ENCODE data around the gene KCNMA1.

The KCNMA1 gene

GRCh38 chr10:77208684-77209256, 428.8 kb downstream of the KCNMA1 start:
- DNase-seq (ENCODE audit: low read depth) = no peak

GRCh38 chr10:77207828-77208185, 429.8 kb downstream of the KCNMA1 start:
- DNase-seq (ENCODE audit: low read depth) = no peak

- DNase-seq (ENCODE audit: low read depth) = no peak
These were observed 430.3 kb downstream of the KCNMA1 start for GRCh38 chr10:77207182-77207827.

- DNase-seq (ENCODE audit: low read depth) = no peak
These were observed 432.5 kb downstream of the KCNMA1 start for GRCh38 chr10:77205135-77205534.

GRCh38 chr10:77204171-77204570, 433.4 kb downstream of the KCNMA1 start:
- no peak for DNase-seq (ENCODE audit: low read depth)

- no peak for DNase-seq (ENCODE audit: low read depth)
These were observed 434.8 kb downstream of the KCNMA1 start for GRCh38 chr10:77202857-77203256.

- peak; percentile 22 for DNase-seq (ENCODE audit: low read depth)
These were observed 436.2 kb downstream of the KCNMA1 start for GRCh38 chr10:77201135-77202106.

DNA sequence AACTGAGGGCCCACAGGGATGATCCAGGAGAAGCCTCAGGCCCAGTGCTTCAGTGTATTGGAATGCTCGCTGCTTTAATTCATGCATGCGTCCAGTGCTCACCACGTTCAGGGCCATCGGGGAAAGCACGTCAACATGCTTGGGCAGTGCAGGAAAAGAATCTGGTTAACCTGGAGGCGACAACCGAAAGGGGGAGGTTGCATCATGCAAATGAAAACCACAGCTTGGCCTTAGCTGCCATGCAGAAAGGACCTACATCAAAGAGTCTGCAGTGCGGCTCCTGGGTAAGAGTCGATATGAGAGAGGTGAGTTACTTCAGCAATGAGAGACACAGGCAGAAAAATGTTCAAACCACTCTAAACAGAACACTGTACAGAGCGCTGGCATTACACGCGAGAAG, 440.1 kb downstream of the KCNMA1 start:
- peak; percentile 13 for DNase-seq (ENCODE audit: low read depth)

DNA sequence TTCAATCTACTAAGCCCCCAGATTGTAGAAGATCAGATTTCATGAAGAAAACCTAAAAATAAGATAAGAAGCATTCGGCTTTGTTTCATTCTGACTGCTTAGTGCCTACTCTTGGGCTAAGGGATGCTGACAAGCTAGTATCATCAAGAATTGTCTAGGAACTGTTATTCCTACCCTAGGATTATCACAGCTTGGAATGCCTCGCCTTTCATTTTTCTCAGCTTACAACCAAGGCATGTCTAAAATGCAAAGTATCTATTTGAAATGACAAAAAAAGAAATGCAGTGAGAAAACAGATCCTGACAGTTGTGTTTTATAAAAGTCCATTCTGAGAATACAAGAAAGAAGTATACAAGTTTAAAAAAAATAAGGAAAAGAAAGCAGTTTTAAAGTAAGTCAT, 441.0 kb downstream of the KCNMA1 start:
- DNase-seq (ENCODE audit: low read depth) = no peak

DNA sequence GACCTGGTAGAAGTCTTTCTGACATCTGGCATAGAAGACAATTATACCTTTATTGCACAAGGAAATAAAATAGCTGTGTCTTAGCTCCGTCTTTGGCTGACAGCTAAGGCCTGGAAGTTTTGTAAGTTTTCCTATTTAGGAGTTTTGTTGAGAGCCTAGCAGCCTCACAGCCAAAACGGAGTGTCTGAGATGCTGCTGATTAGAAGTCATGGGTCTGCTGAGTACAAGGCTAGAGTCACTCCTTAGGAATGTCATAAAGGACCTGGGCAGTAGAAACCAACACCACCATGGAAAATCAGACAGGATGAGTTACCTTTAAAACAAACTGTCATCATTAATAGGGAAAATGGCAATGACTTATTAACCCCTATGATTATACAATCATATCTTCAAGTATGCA, 442.5 kb downstream of the KCNMA1 start:
- DNase-seq (ENCODE audit: low read depth) = peak; percentile 93

GRCh38 chr10:77193001-77193400, 444.6 kb downstream of the KCNMA1 start:
- DNase-seq (ENCODE audit: low read depth) = peak; percentile 41

DNA sequence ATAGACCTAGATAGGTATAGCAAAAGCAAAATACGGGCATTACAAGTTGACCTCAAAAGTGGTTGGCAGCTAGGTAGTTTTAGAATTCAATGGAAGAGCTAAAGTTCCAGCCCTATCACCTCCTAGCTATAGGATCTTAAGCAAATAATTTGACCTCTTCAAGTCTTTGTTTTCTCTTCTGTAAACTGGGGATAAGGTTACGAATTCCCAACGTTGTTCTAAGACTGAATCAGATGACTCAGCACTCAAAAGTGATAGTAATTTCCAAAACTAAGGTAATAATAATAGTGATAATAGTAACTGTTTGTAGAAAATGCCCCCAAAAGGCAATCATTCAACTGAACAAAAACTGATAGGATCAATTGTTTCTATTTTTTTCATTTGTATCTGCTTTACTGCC, 445.2 kb downstream of the KCNMA1 start:
- no peak for DNase-seq (ENCODE audit: low read depth)

GRCh38 chr10:77191324-77192049, 446.1 kb downstream of the KCNMA1 start:
- DNase-seq (ENCODE audit: low read depth) = no peak

DNA sequence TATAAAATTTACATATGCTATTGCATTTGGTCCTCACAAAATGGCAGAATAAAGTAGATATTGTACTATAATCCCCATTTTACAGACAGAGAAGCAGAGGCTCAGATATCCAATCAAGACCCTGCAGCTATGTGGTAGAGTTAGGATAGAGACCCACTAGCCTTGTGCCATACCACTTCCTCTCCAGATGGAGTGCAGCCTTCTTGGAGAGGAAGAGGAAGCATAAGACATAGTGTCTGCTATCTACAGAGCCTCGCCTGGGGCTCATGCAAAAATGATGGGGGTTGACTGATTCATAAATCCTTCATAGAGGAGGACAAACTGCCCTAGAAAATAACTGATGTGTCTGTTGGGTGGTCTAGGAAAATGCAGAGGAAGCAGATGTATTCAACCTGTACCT, 447.3 kb downstream of the KCNMA1 start:
- no peak for DNase-seq (ENCODE audit: low read depth)

DNA sequence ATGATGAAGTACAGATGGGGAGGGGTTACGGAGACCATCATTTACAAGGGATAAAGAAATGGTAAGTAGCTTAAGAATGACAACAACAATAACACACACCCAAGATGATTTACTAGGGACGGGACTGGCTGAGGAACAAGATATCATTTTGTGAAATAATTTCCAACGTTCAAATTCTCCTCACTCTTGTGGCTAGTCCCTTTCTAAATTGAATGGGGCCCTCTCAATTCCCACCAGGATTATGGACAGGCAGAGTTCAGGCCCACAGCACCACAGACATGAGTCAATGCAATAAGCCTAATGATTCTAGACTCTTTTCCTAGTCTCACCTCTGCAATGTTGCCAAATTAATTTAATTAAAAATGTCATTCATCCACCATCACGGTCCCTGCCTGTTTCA, 448.1 kb downstream of the KCNMA1 start:
- no peak for DNase-seq (ENCODE audit: low read depth)

DNA sequence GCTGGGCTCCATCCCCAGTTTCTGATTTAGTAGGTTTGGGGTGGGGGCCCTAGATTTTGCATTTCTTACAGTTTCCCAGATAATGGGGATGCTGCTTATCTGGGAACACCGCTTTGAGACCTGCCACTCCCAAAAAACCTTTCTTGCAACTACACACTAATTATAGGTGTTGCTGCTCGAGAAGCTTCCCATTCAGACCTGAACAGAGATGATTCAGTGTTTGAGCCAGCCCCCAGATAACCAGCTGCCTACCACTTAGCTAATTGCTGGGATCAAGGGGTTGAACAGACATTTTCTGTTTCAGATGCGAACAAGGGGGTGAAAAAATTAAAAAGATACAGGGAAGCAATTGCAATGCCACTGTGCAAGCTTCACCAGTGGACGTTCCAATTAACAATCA, 448.5 kb downstream of the KCNMA1 start:
- no peak for DNase-seq (ENCODE audit: low read depth)

DNA sequence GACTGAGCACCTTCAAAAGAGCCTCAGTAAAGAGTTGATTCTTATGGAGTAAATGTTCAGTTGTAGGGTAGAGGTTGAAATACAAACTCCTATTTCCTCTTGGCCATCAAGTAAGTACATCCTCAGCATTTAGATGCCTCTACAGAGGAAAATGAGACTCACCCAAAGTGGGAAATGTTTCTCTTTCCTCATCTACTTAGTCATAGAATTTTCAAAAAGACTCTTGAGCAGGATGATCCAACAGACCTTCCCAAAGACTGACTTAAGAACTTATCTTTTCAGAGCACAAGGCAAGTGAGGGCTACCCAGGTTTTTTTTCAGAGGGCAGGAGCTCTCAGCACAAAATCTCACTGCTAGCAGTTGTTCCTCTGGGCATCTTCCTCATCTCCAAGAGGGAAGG, 449.1 kb downstream of the KCNMA1 start:
- DNase-seq (ENCODE audit: low read depth) = peak; percentile 42

DNA sequence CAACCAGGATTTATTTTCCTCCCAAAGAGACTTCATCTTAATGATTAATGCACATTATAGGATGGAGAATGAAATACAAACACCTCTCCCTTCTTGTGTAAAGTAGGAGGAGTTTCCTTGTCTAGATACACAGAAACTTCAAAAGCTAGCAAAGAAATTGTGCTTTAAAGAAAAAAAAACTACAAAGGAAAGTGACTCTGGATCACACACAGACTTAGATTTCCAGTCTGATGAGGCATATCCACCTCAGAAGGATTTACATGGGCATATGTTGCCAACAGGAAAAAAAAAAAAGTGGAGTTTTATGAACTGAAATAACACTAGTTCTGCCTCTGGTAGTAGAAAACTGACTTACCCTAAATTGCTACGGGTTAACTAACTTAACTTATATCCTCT, 449.6 kb downstream of the KCNMA1 start:
- no peak for DNase-seq (ENCODE audit: low read depth)

DNA sequence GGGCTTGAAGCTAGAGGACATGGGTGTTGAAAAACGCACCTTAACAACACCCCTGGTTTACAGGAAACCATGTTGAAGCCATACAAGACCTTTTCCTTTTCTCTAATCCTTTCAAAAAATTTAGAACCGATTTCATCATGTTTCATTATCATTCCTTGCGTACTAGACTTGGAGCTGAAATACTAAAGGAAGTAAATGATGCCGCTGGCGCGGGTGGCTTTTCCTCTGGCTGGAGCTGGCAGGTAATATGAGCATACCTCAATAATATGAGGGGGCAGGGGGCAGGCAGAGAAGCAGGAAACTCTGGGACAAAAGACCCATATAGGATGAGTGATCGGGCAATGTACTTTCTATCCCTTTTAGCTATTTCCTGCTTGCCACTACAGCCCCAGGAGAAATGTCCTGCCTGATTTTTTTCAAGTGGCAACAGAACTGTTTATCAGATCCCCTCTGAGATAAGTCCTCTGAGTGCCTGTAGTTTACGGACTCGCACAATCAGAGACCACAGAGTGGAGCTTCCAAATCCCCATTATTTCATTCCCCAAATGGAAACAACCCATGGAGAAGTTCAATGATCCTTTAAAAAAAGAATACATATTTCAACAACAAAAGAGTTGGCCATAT, 450.1 kb downstream of the KCNMA1 start:
- DNase-seq (ENCODE audit: low read depth) = no peak

DNA sequence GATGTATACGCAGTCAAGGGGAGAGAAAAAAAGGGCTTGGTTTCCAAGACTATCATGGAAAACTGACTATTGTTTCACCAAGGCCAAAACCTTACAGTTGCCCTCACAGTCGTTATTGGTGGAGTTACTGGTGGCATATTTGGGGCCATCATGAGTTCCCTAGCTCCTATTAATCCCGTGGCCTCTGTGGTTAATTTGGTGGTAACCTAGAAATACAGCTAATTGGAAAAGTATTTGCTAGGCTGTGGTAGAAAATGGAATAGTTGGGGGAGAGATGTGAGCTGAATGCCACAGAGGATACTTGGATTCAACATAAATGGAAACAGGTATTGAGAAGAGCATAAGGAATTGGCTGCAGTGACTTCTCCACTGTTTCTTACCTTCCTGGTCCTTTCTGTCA, 450.7 kb downstream of the KCNMA1 start:
- DNase-seq (ENCODE audit: low read depth) = no peak

- no peak for DNase-seq (ENCODE audit: low read depth)
These were observed 451.9 kb downstream of the KCNMA1 start for GRCh38 chr10:77185696-77186095.

DNA sequence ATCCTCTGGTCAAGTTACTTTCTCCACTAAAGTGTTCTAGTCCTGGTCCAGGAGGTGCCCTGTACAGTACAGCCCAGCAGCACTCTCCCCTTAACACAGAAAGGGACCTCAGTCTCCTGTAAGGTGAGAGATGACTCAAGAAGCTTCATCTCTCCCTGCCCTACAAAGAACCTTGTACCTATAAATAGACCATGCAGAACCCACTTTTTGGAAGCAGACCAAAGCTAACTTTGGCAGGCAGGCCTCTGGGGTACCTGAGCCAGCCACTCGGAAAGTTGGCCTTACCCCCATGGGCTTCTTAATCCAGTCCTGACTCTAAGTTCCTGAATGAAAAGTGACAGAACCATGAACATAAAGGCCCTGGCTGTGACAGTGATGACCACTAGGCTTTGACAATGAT, 454.8 kb downstream of the KCNMA1 start:
- no peak for DNase-seq (ENCODE audit: low read depth)
